Measurements from ENCODE around the gene CASTOR1.

Gene CASTOR1

GRCh38 chr22:30320021-30320556 is 30.8 kb upstream of the CASTOR1 start:
- DNase-seq, result no peak

- no peak for DNase-seq
Measured at GRCh38 chr22:30318799-30319419, 29.6 kb upstream of the CASTOR1 start.

GRCh38 chr22:30317778-30318177 is 28.5 kb upstream of the CASTOR1 start:
- no peak for DNase-seq

- DNase-seq, result no peak
Measured at GRCh38 chr22:30315962-30316576, 26.8 kb upstream of the CASTOR1 start.

GRCh38 chr22:30314915-30315314 is 25.6 kb upstream of the CASTOR1 start:
- no peak for DNase-seq

- no peak for DNase-seq
Measured at GRCh38 chr22:30313527-30314363, 24.4 kb upstream of the CASTOR1 start.

- DNase-seq, result no peak
Measured at GRCh38 chr22:30312053-30312452, 22.7 kb upstream of the CASTOR1 start.

- DNase-seq, result peak; percentile 67
Measured at GRCh38 chr22:30310881-30311771, 21.8 kb upstream of the CASTOR1 start.

GRCh38 chr22:30309951-30310741 is 20.8 kb upstream of the CASTOR1 start:
- DNase-seq, result no peak

GRCh38 chr22:30308518-30309230 is 19.4 kb upstream of the CASTOR1 start:
- DNase-seq, result no peak

- DNase-seq, result no peak
Measured at GRCh38 chr22:30308093-30308492, 18.8 kb upstream of the CASTOR1 start.

GRCh38 chr22:30307041-30307574 is 17.8 kb upstream of the CASTOR1 start:
- no peak for DNase-seq

- DNase-seq, result no peak
Measured at GRCh38 chr22:30306627-30307011, 17.3 kb upstream of the CASTOR1 start.

GRCh38 chr22:30305906-30306626 is 16.8 kb upstream of the CASTOR1 start:
- no peak for DNase-seq

- no peak for DNase-seq
Measured at GRCh38 chr22:30305519-30305905, 16.2 kb upstream of the CASTOR1 start.

- DNase-seq, result no peak
Measured at GRCh38 chr22:30304495-30305244, 15.4 kb upstream of the CASTOR1 start.

- DNase-seq, result no peak
Measured at GRCh38 chr22:30302810-30303138, 13.5 kb upstream of the CASTOR1 start.

GRCh38 chr22:30301995-30302809 is 12.9 kb upstream of the CASTOR1 start:
- DNase-seq, result no peak

All from right kidney (tissue), 1 donor.